Measurements from ENCODE around the gene DRG2. TPM values are rescaled to one million over a fixed set of nuclear protein-coding genes. Genes with fewer than 3 reads are reported as not detected.

DRG2 gene
- total and polyA plus RNA-seq, 10 of the 15 experiments (the other 5 are each of a cell fraction or from before 2014, with no cell fraction given): 9.1 to 64.8 (median 45.7) TPM

DNA sequence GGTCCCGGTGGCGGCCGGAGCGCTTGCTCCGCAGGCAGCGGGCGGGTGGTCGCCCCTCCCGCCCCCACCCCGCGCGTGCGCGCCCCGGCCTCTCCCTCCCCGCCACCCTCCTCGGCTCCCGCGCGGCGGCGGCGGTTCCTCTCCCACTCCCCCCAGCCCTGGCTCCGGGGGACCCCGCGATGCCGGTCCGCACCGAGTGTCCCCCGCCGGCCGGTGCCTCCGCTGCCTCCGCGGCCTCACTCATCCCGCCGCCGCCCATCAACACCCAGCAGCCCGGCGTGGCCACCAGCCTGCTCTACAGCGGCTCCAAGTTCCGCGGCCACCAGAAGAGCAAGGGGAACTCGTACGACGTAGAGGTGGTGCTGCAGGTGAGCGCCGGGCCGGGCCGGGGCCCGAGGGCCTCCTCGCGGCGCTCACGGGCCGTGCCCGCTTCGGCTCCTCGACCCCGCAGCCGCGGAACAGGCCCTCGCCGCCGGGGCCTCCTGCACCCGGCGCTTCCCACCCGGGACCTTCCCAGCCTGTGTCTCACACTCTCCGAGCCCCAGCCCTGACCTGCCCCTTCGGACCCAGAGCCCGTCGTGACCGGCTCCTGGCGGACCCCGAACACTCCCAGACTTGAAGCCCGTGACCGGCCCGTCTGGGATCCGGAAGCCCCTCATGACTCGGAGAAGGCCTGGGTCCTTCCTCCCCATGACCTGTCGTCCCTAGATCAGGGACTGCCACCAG lies 48.0 kb upstream of the DRG2 start:
- RAD21 ChIA-PET (ENCODE audit: unreplicated experiment): no interaction called here
- SMC1A ChIA-PET (ENCODE audit: uncharacterized antibody, unreplicated experiment): no interaction called here
- ATAC-seq (peak; percentile 38), FAIRE-seq (no peak), DNase-seq (ENCODE audit: low read depth, low spot score) (no peak)
- Histone ChIP-seq H3K27me3 (replicated peaks in 1 of 2; ENCODE audit: control insufficient read depth in 2 of 2, insufficient read depth in 2 of 2, low read length in 1 of 2) (no peaks in the 10 kb centered on the region), H4K20me1 (ENCODE audit: control insufficient read depth, insufficient read depth) (no peaks in the 10 kb centered on the region), H3K4me3 (peak overlapping the region; percentile 87), H3K4me1 (ENCODE audit: control insufficient read depth, insufficient read depth, low read length) (peaks cover 17% of the 10 kb centered on the region), H2AFZ (ENCODE audit: control insufficient read depth, low read depth, low read length) (peak overlapping the region; percentile 88), H3K9me3 (replicated peaks; ENCODE audit: control insufficient read depth, insufficient read depth, low read length) (no peaks in the 10 kb centered on the region), H3K4me2 (ENCODE audit: control insufficient read depth, insufficient read depth) (peak overlapping the region; percentile 77), H3K27ac (ENCODE audit: control insufficient read depth, insufficient read depth) (peak overlapping the region; percentile 51; the same call in 1 of the 2 replicates), H3K79me2 (ENCODE audit: control insufficient read depth, insufficient read depth, low read length) (peaks cover 24% of the 10 kb centered on the region), H3K9ac (ENCODE audit: control insufficient read depth, insufficient read depth, low read length) (peak overlapping the region; percentile 82), H3K36me3 (ENCODE audit: control insufficient read depth in 2 of 2, insufficient read depth in 2 of 2, low read length in 1 of 2) (no peaks in the 10 kb centered on the region)
- WGBS (ENCODE audit: insufficient coverage, insufficient replicate concordance, low lambda C conversion rate, missing lambda C conversion rate): 7% methylated on average over 54 of the region's 81 CpGs
- TF ChIP-seq SIN3A (IDR thresholded peaks at IDR 0.05; ENCODE audit: low read depth, low read length): no peak; the same call in 1 of the 2 replicates
- no peak for TF ChIP-seq MTA3 (IDR thresholded peaks at IDR 0.05; ENCODE audit: borderline replicate concordance, low read length)
- TF ChIP-seq NR2F1 (conservative IDR thresholded peaks at IDR 0.05): peak; percentile 28; the same call in 1 of the 2 replicates
- no peak for TF ChIP-seq KLF5 (IDR thresholded peaks at IDR 0.05; ENCODE audit: partially characterized antibody)
- 0 out of 2 replicates have a peak, but pooled peaks have one; percentile 16 for TF ChIP-seq BACH1 (IDR thresholded peaks at IDR 0.05; ENCODE audit: borderline replicate concordance)
- TF ChIP-seq, protein P1, sequence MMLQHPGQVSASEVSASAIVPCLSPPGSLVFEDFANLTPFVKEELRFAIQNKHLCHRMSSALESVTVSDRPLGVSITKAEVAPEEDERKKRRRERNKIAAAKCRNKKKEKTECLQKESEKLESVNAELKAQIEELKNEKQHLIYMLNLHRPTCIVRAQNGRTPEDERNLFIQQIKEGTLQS (IDR thresholded peaks at IDR 0.05; ENCODE audit: borderline replicate concordance, extremely low read depth, low read depth, low read length): no peak
- TF ChIP-seq BHLHE40 (IDR thresholded peaks at IDR 0.05; ENCODE audit: borderline replicate concordance in 1 of 2, low read depth in 2 of 2, low read length in 1 of 2): peak in 1 of 2 experiments; percentile 55; a peak in 2 of 4 replicates
- no peak for TF ChIP-seq STAT3 (IDR thresholded peaks at IDR 0.05; ENCODE audit: low read depth, low read length)
- no peak for TF ChIP-seq NRF1 (conservative IDR thresholded peaks at IDR 0.05; ENCODE audit: low read depth, low read length)
- TF ChIP-seq GATAD2B (conservative IDR thresholded peaks at IDR 0.05; ENCODE audit: low read depth): peak; percentile 52; the same call in 1 of the 2 replicates
- TF ChIP-seq, protein P2, sequence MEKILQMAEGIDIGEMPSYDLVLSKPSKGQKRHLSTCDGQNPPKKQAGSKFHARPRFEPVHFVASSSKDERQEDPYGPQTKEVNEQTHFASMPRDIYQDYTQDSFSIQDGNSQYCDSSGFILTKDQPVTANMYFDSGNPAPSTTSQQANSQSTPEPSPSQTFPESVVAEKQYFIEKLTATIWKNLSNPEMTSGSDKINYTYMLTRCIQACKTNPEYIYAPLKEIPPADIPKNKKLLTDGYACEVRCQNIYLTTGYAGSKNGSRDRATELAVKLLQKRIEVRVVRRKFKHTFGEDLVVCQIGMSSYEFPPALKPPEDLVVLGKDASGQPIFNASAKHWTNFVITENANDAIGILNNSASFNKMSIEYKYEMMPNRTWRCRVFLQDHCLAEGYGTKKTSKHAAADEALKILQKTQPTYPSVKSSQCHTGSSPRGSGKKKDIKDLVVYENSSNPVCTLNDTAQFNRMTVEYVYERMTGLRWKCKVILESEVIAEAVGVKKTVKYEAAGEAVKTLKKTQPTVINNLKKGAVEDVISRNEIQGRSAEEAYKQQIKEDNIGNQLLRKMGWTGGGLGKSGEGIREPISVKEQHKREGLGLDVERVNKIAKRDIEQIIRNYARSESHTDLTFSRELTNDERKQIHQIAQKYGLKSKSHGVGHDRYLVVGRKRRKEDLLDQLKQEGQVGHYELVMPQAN (conservative IDR thresholded peaks at IDR 0.05): peak; percentile 84
- 0 out of 2 replicates have a peak, but pooled peaks have one; percentile 4 for TF ChIP-seq POLR2A (IDR thresholded peaks at IDR 0.05; ENCODE audit: low read depth, low read length)
- no peak for TF ChIP-seq ASH2L (IDR thresholded peaks at IDR 0.05; ENCODE audit: borderline replicate concordance, low read depth)
- no peak for TF ChIP-seq SMARCA5 (IDR thresholded peaks at IDR 0.05)
- no peak for TF ChIP-seq SREBF1 (IDR thresholded peaks at IDR 0.05; ENCODE audit: low read length)
- TF ChIP-seq LARP7 (IDR thresholded peaks at IDR 0.05): peak; percentile 42; the same call in 1 of the 2 replicates
- no TSS peak for BruUV-seq (replicated peaks)
- CTCF ChIA-PET: interaction anchor here (2.4 kb wide), 1 partner anchor 120 kb away, joined by 7 read pairs; no protein-coding TSS in a partner anchor
- intact Hi-C loops (cut with micrococcal nuclease; ENCODE audit: unreplicated experiment) (loop anchor here (1.0 to 5.0 kb wide), 3 partner anchors 48 to 217 kb away; partner anchors contain the start of gene DRG2), in situ Hi-C loops (cut with MboI) (no loop called here)
- POLR2A ChIA-PET: interaction anchor here (1.9 kb wide), 1 partner anchor 67 kb away, joined by 6 read pairs; the partner anchor contains the start of genes DRC3 and TOM1L2
